ENCODE data around the gene RBM45. TPM values are rescaled to one million over a fixed set of nuclear protein-coding genes. Genes with fewer than 3 reads are reported as not detected.

Gene RBM45
- total RNA-seq, 4 donors from 2014 or later = 13.8 to 28.1 (median 22.8) TPM

DNA sequence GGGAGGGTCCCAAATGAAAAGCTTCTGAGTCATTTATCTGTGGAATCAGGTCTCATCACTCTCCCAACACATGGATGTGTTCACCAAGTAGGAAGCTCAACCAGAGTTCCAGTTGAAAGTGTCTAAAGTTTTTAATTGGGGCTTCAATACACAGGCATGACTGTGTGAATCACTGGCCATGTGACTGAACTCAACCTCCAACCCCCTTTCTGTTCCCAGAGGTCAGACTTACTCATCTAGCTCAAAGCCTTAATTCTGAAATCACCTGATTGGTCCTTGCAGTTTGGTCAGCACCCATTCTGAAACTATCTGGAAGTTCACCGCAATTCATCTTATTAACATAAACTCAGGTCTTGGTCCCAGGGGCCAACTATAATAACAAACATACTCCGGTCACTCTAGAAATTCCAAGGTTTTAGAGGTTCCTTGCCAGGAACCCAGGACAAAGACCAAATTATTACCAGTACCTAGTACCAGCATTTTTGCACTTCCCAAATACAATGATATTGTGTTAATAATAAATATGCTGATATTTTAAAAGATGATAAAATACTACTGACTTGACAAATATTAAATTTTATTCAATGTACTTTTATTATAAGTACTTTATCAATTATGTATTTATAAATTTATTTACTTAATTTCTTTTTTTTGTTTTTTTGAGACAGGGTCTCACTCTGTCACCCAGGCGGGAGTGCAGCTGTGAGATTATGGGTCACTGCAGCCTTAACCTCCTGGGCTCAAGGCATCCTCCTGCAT, 10.7 kb upstream of the RBM45 start:
- no peak for DNase-seq
- no peaks in the 10 kb centered on the region for H3K4me1 ChIP-seq
- no peaks in the 10 kb centered on the region for H3K36me3 ChIP-seq
- no peak overlapping the region for H3K27ac ChIP-seq
- H3K9me3 ChIP-seq = no peaks in the 10 kb centered on the region
- TF ChIP-seq CTCF (IDR thresholded peaks at IDR 0.05) (no peak), POLR2A (IDR thresholded peaks at IDR 0.05) (no peak)
- H3K4me3 ChIP-seq = no peak overlapping the region
- no peaks in the 10 kb centered on the region for H3K27me3 ChIP-seq

DNA sequence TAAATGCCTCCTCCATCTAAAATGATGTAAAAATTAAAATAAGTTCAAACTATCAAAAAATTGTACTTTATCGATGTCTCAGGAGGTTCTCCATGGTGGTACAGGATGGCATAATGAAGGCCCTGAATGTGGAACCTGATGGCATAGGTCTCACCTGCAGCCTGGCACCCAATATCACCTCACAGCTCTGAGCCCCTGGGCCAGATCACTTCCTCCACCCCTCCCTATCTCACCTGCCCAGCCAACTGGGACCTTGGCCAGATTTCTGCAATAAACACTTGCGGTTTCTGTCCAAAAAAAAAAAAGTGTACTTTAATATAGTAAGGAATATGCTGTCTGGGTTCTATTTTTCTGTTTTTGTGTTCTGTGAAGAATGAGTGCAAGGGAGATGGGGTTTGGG, 6.7 kb upstream of the RBM45 start:
- Histone ChIP-seq H3K27ac (no peak overlapping the region), H3K4me3 (no peak overlapping the region), H3K27me3 (no peaks in the 10 kb centered on the region), H3K36me3 (no peaks in the 10 kb centered on the region), H3K9me3 (no peaks in the 10 kb centered on the region), H3K4me1 (no peaks in the 10 kb centered on the region)
- no peak for TF ChIP-seq POLR2A (IDR thresholded peaks at IDR 0.05)
- DNase-seq = no peak

DNA sequence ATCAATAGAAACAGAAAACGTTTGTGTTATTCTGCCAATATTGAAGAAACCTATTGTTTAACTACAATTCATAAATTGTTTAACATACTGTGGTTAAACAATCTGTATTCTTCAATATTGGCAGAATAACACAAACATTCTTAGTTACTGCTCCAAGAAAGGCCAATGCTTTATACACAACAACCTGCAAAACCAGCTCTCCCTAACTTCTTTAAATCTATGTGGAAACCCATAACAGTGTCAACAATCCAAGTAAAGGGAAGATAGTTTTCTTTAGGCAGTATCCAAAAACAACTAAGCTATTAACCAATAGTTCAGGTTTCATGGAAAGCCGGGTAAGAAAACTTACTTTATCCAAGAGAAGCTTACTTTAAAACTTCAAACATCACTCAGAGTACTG, 6.2 kb upstream of the RBM45 start:
- Histone ChIP-seq H3K27ac (no peak overlapping the region), H3K4me3 (no peak overlapping the region), H3K4me1 (no peaks in the 10 kb centered on the region), H3K27me3 (no peaks in the 10 kb centered on the region), H3K9me3 (no peaks in the 10 kb centered on the region), H3K36me3 (no peaks in the 10 kb centered on the region)
- DNase-seq = no peak
- TF ChIP-seq CTCF (IDR thresholded peaks at IDR 0.05) (no peak), POLR2A (IDR thresholded peaks at IDR 0.05) (no peak)

GRCh38 chr2:178108176-178108575, 4.1 kb upstream of the RBM45 start:
- TF ChIP-seq POLR2A (IDR thresholded peaks at IDR 0.05) = no peak
- TF ChIP-seq CTCF (IDR thresholded peaks at IDR 0.05) = no peak
- Histone ChIP-seq H3K9me3 (no peaks in the 10 kb centered on the region), H3K27ac (no peak overlapping the region), H3K4me1 (peaks cover 0 to 2% (median 0%) of the 10 kb centered on the region in 4 donors), H3K27me3 (no peaks in the 10 kb centered on the region), H3K36me3 (no peaks in the 10 kb centered on the region), H3K4me3 (no peak overlapping the region)
- DNase-seq = no peak

DNA sequence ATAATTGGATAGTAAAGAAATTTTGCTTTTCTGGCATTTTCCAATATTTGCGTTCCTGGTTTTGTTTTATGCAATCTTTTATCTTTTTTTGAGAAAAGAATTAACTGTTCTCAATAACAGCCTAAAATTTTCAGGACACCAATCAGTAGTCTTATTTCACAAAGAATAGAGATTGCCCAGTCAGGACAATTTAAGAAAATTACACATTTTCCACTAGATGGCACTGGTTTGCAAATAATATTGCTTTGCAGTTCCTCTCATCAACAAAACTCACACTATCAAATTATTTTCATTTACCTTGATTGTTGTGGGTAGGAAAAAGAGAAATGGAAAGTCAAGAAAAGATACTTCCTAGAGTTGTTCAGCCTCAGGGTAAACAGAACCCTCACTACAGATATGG, 2.4 kb upstream of the RBM45 start:
- no peaks in the 10 kb centered on the region for H3K36me3 ChIP-seq
- H3K27me3 ChIP-seq = no peaks in the 10 kb centered on the region
- no peak for DNase-seq
- H3K4me1 ChIP-seq = peaks cover 0 to 11% (median 0%) of the 10 kb centered on the region in 4 donors
- no peak overlapping the region for H3K4me3 ChIP-seq
- H3K9me3 ChIP-seq = no peaks in the 10 kb centered on the region
- peak in 5 of 6 experiments; percentile 41 to 64 (median 59) for TF ChIP-seq CTCF (IDR thresholded peaks at IDR 0.05)
- TF ChIP-seq POLR2A (IDR thresholded peaks at IDR 0.05) = no peak
- no peak overlapping the region for H3K27ac ChIP-seq

GRCh38 chr2:178110681-178111080, 1.6 kb upstream of the RBM45 start:
- peaks cover 0 to 11% (median 0%) of the 10 kb centered on the region in 4 donors for H3K4me1 ChIP-seq
- no peaks in the 10 kb centered on the region for H3K36me3 ChIP-seq
- no peaks in the 10 kb centered on the region for H3K9me3 ChIP-seq
- H3K27ac ChIP-seq = no peak overlapping the region
- no peak for TF ChIP-seq POLR2A (IDR thresholded peaks at IDR 0.05)
- TF ChIP-seq CTCF (IDR thresholded peaks at IDR 0.05) = no peak
- no peak for DNase-seq
- no peak overlapping the region for H3K4me3 ChIP-seq
- no peaks in the 10 kb centered on the region for H3K27me3 ChIP-seq

Data from Peyer's patch (tissue), 4 donors.